Measurements from ENCODE around the gene LDLRAD4. TPM values are rescaled to one million over a fixed set of nuclear protein-coding genes. Genes with fewer than 3 reads are reported as not detected.

The LDLRAD4 gene
- total RNA-seq, 4 donors from 2014 or later: 20.4 to 40.4 (median 35.3) TPM

GRCh38 chr18:13406736-13407135, 188.2 kb downstream of the LDLRAD4 start:
- Histone ChIP-seq H3K4me3 (no peak overlapping the region), H3K9me3 (peaks cover 0 to 3% (median under 1%) of the 10 kb centered on the region in 4 donors), H3K27ac (replicated peaks in 1 of 4) (no peak overlapping the region), H3K4me1 (no peaks in the 10 kb centered on the region), H3K27me3 (no peaks in the 10 kb centered on the region), H3K36me3 (peaks cover 0 to 5% (median 3%) of the 10 kb centered on the region in 4 donors)
- WGBS: 90% methylated on average over 11 of the region's 11 CpGs
- intact Hi-C loops (cut with DNase I): loop anchor here (5.0 kb wide), 1 partner anchor 49 kb away; no protein-coding TSS in a partner anchor
- no peak for DNase-seq (ENCODE audit: extremely low spot score)
- TF ChIP-seq POLR2A (IDR thresholded peaks at IDR 0.05; ENCODE audit: low read depth): no peak
- TF ChIP-seq POLR2AphosphoS5 (IDR thresholded peaks at IDR 0.05): no peak
- no peak for TF ChIP-seq CTCF (IDR thresholded peaks at IDR 0.05)
- TF ChIP-seq EP300 (IDR thresholded peaks at IDR 0.05): no peak

GRCh38 chr18:13407484-13407883, 188.9 kb downstream of the LDLRAD4 start:
- no peak for DNase-seq (ENCODE audit: extremely low spot score)
- TF ChIP-seq EP300 (IDR thresholded peaks at IDR 0.05) (no peak), CTCF (IDR thresholded peaks at IDR 0.05) (no peak), POLR2AphosphoS5 (IDR thresholded peaks at IDR 0.05) (no peak), POLR2A (IDR thresholded peaks at IDR 0.05; ENCODE audit: low read depth) (no peak)
- WGBS: 98% methylated on average over 3 of the region's 4 CpGs
- no peak overlapping the region for H3K27ac ChIP-seq (replicated peaks in 1 of 4)
- peaks cover 0 to 5% (median 3%) of the 10 kb centered on the region in 4 donors for H3K36me3 ChIP-seq
- H3K9me3 ChIP-seq: peaks cover 0 to 5% (median 2%) of the 10 kb centered on the region in 4 donors
- H3K4me1 ChIP-seq: no peaks in the 10 kb centered on the region
- intact Hi-C loops (cut with DNase I): loop anchor here (5.0 kb wide), 1 partner anchor 50 kb away; no protein-coding TSS in a partner anchor
- no peak overlapping the region for H3K4me3 ChIP-seq
- H3K27me3 ChIP-seq: no peaks in the 10 kb centered on the region

- H3K36me3 ChIP-seq: peaks cover 0 to 10% (median 4%) of the 10 kb centered on the region in 4 donors
- H3K4me3 ChIP-seq: no peak overlapping the region
- H3K27me3 ChIP-seq: no peaks in the 10 kb centered on the region
- no peak for DNase-seq (ENCODE audit: extremely low spot score)
- peaks cover 0 to under 1% (median 0%) of the 10 kb centered on the region in 4 donors for H3K4me1 ChIP-seq
- peaks cover 0 to 5% (median 2%) of the 10 kb centered on the region in 4 donors for H3K9me3 ChIP-seq
- WGBS: 84% methylated on average over 1 of the region's 1 CpG
- intact Hi-C loops (cut with DNase I): loop anchor here (5.0 kb wide), 1 partner anchor 52 kb away; no protein-coding TSS in a partner anchor
- TF ChIP-seq CTCF (IDR thresholded peaks at IDR 0.05) (no peak), POLR2AphosphoS5 (IDR thresholded peaks at IDR 0.05) (no peak), POLR2A (IDR thresholded peaks at IDR 0.05; ENCODE audit: low read depth) (no peak), EP300 (IDR thresholded peaks at IDR 0.05) (no peak)
- no peak overlapping the region for H3K27ac ChIP-seq (replicated peaks in 1 of 4)
Measured at GRCh38 chr18:13409026-13409425, 190.5 kb downstream of the LDLRAD4 start.

- intact Hi-C loops (cut with DNase I): loop anchor here (5.0 kb wide), 1 partner anchor 53 kb away; no protein-coding TSS in a partner anchor
- Histone ChIP-seq H3K27ac (replicated peaks in 1 of 4) (no peak overlapping the region), H3K4me1 (peaks cover 0 to 10% (median 4%) of the 10 kb centered on the region in 4 donors), H3K4me3 (no peak overlapping the region), H3K27me3 (no peaks in the 10 kb centered on the region), H3K36me3 (peaks cover 0 to 10% (median 2%) of the 10 kb centered on the region in 4 donors), H3K9me3 (peaks cover 0 to 5% (median 2%) of the 10 kb centered on the region in 4 donors)
- TF ChIP-seq POLR2A (IDR thresholded peaks at IDR 0.05; ENCODE audit: low read depth): no peak
- no peak for TF ChIP-seq POLR2AphosphoS5 (IDR thresholded peaks at IDR 0.05)
- TF ChIP-seq EP300 (IDR thresholded peaks at IDR 0.05): no peak
- TF ChIP-seq CTCF (IDR thresholded peaks at IDR 0.05): no peak
- WGBS: 92% methylated on average over 11 of the region's 11 CpGs
- no peak for DNase-seq (ENCODE audit: extremely low spot score)
Measured at GRCh38 chr18:13409997-13410396, 191.4 kb downstream of the LDLRAD4 start.

GRCh38 chr18:13410471-13410870, 191.9 kb downstream of the LDLRAD4 start:
- H3K36me3 ChIP-seq: peaks cover 0 to 10% (median 2%) of the 10 kb centered on the region in 4 donors
- no peak overlapping the region for H3K4me3 ChIP-seq
- DNase-seq (ENCODE audit: extremely low spot score): no peak
- H3K27me3 ChIP-seq: no peaks in the 10 kb centered on the region
- H3K4me1 ChIP-seq: peaks cover 1 to 15% (median 8%) of the 10 kb centered on the region in 4 donors
- intact Hi-C loops (cut with DNase I): no loop called here
- no peak overlapping the region for H3K27ac ChIP-seq (replicated peaks in 1 of 4)
- TF ChIP-seq CTCF (IDR thresholded peaks at IDR 0.05) (no peak), POLR2AphosphoS5 (IDR thresholded peaks at IDR 0.05) (no peak), POLR2A (IDR thresholded peaks at IDR 0.05; ENCODE audit: low read depth) (no peak), EP300 (IDR thresholded peaks at IDR 0.05) (no peak)
- peaks cover 0 to 5% (median 2%) of the 10 kb centered on the region in 4 donors for H3K9me3 ChIP-seq
